Astrocyte (in vitro differentiated cells and primary cell): Measurements from ENCODE around the gene IL16.

Source experiments
- CTCF ChIP-seq: IDR thresholded peaks from 2 replicates; pipeline ENCODE4 v1.5.1; 2011; ENCODE audit warnings: low read depth, mild to moderate bottlenecking, inconsistent platforms, low read length, moderate library complexity; ENCODE audit not compliant: insufficient read depth
- EZH2 ChIP-seq: IDR thresholded peaks from 2 replicates; pipeline ENCODE4 v1.6.1; 2012; ENCODE audit warnings: mild to moderate bottlenecking, low read length, inconsistent platforms; ENCODE audit not compliant: insufficient read depth

DNA sequence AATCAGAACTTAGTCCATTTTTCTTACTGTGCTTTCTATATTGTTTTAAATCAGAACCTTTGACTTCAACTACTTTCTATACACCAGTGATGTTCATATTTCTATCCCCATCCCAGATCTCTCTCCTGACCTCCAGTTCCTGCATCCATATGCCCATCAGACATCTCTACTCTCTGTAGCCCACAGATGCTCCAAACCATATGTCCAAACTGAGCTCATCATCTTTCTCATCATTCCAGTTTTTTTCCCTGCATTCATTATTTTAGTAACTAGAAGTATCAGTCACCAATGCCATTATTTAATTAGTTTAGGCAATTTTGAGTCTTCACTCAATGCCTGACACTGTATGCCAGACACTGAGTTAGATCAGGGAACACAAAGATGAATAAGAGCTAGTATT lies 25.4 kb upstream of the IL16 start:
- TF ChIP-seq CTCF (no peak), EZH2 (no peak)
